Suppressor macrophage (primary cell): Measurements from ENCODE around the gene CYREN.
"Not testable (repeated sequence)": the region's sequence is repeated elsewhere in the genome, so short reads cannot be mapped to it uniquely, and the experiment has no call there.

Source experiments
- DNase-seq, 4 experiments: peaks; one replicate each; pipeline ENCODE4 v3.0.0-alpha.2; 2020 to 2022

The CYREN gene

DNA sequence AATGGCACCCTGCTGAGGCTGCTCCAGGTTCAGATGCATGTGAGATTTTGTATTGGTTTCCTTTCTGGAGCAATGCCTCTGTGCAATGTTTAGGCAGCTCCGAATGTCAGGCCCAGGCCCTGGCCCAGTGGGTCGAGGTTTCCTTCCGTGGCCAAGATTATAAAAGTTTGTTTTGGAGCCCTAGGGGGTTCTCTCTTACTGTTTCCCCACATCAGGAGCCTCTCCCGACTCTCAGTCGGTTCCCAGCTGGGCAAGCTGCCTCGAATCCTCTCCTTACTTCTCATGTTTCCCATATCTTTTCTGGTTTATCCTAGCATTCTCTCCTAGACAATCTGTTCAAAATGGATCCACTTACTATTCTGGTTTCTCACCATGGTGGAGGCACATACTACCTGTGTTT is 11.6 kb downstream of the CYREN start:
- no peak for DNase-seq

DNA sequence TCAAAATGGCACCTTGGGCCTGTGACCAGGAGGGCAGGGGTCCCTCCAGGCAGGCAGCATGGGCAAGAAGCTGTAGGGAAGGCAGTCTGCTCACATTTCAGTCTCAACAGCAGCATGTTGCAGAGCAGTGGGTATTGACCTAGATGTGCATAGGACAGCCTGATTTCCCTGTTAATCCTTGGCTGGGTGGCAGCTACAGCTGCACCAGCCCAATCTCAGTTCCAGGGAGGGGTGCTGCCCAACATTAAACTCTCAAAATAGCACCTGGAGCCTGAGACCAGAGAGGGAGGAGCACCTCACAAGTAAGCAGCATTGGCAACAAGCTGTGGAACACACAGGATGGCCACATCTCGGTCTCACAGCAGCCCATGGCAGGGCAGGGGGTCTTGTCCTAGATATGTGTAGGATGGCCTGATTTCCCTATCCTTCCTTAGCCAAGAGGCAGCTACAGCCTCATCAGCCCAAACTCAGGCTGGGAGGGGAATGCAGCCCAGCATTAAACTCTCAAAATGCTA is 12.3 kb downstream of the CYREN start:
- no peak for DNase-seq

- DNase-seq, result no peak
Measured at GRCh38 chr7:135156290-135156689, 14.2 kb downstream of the CYREN start.

DNA sequence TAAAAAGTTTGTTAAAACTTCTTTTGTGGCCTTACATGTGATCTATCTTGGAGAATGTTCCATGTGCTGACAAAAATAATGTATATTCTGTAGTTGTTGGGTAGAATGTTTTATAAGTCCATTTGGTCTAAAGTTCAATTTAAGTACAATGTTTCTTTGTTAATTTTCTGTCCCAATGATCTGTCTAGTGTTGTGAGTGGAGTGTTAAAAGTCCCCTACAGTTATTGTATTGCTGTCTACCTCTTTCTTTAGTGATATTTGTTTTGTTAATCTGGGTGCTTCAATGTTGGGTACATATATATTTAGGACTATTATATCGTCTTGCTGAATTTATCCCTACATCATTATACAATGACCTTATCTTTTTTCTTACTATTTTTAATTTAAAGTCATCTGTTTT is 15.8 kb downstream of the CYREN start:
- no peak for DNase-seq

GRCh38 chr7:135152442-135152841 is 18.1 kb downstream of the CYREN start:
- no peak for DNase-seq

- peak; percentile 85 to 94 (median 88) for DNase-seq
Measured at GRCh38 chr7:135151533-135151932, 19.0 kb downstream of the CYREN start.

DNA sequence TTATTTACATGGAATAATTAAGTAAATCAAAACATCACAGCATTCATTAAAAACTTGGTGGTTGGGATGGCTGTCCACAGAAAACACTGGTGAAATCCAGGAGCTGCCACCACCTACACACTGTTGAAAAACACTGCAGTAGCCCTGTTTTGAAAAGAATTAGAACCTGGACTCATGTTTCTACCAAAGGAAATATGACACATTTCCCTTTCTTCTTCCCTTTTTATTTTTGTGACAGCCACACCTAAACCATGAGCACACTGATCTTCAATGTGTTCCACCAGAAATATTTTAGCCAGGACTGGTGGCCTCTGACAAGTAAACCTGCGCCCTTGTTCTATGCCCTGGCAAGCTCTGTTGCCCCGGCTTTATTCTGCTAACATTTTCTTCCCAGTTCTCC is 19.4 kb downstream of the CYREN start:
- DNase-seq, result peak in 2 of 4 experiments; percentile 38 to 55

DNA sequence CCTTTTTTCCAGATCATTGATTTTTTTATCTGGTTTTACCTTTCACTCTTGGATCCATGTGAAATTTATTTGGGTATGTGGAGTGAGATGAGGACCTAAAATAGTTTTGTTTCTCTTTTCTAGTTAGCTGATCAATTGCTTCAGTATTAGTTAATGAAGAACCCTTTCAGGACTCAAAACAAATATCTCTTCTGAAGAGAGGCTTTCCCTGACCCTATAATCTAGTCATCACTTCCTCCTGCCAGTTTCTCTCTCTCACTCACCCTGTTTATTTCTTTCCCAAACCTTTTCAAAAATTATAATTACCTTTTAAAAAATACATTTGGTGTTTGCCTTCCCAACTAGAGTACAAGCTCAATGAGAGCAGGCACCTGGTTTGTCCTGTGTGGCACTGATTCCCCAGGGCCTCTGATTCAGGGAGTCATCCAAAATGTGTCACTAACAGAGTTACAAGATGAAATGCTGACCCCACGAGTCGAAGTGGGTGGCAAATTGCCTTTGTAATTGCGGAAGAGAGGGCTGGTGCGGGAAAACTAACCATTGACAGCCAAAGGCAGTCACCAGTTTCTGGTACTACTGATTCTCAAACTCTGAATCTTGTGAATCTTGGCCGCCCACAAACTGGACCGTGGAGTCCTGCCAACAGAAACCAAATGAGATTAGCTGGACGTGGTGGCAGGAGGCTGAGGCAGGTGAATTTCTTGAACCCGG is 20.3 kb downstream of the CYREN start:
- DNase-seq, result peak; percentile 70 to 87 (median 75)

- peak; percentile 68 to 86 (median 78) for DNase-seq
Measured at GRCh38 chr7:135147899-135148721, 22.4 kb downstream of the CYREN start, which contains the start of gene TMEM140. TMEM140 (plus strand) TSS chr7:135148072; CDS start chr7:135164442, 16,370 bp downstream.

- DNase-seq, result peak; percentile 53 to 70 (median 64)
Measured at GRCh38 chr7:135147341-135147898, 23.1 kb downstream of the CYREN start.

DNA sequence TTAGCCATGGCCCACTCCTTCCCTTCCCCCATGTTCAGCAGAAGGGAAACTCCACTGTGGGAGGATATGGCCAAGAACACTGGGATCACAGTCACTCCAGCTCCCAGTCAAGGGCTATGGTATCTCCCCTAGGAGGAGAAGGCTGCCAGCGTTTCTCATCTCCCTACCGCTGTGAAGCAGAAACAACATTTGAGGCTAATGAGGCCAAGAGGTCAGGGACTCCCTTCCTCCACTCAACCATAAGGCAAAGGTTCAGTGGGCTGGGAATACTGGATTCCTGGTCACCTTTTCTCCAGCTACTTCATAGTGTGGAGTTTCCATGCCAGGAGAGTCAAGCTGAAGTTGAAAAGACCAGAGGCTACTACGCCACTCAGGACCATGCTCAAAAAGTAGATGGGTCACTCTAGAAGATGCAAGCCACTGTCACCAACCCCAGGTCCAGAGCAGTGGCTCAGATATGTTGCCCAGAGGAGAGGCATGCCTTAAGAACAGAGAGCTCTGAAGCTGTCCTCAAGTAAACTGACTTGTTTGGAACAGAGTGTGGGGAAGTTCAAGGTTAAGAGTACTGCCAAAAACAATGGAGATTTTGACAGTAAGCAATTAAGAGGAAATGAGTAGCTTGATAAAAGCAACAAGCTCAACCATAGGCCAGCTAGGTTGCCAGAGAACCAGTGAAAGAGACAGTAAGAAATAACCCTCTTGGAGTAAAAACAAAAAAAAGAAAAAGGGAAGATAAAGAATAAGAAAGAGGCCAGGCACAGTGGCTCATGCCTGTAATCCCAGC is 26.4 kb downstream of the CYREN start:
- DNase-seq, result peak in 1 of 4 experiments; percentile 18

- no peak for DNase-seq
Measured at GRCh38 chr7:135129579-135129978, 40.9 kb downstream of the CYREN start.

- no peak for DNase-seq
Measured at GRCh38 chr7:135128931-135129330, 41.6 kb downstream of the CYREN start.

- DNase-seq, result not testable (repeated sequence)
Measured at GRCh38 chr7:135124631-135125030, 45.9 kb downstream of the CYREN start.

DNA sequence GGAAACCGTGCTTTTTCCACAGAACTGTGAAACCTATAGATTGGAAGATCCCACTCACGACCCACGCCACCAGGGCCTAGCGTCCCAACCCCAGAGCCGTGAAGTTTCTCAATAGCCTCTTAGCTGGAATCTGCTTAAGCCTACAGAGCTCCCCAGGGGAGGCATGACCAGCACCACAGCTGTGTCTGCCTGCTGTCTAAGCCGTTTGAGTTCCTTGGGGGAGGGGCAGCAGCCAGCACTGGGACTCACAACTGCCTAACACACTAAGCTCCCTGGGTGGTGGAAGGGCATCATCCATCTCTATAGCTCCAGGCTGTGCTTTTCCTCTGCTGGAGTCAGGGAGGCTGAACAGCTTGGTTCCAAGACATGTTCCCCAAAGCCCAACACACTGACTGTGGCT is 48.6 kb downstream of the CYREN start:
- DNase-seq, result no peak

- no peak for DNase-seq
Measured at GRCh38 chr7:135117096-135117495, 53.4 kb downstream of the CYREN start.
